ENCODE measurements around the gene IYD. TPM values are rescaled to one million over a fixed set of nuclear protein-coding genes. Genes with fewer than 3 reads are reported as not detected.

Gene IYD
- polyA plus RNA-seq, 1 donor (not counting 4 experiments of a cell fraction or from before 2014, with no cell fraction given) = not detected

- no peaks in the 10 kb centered on the region for H3K9me1 ChIP-seq (ENCODE audit: control insufficient read depth, extremely low read depth, insufficient read depth, low read length)
- no peak overlapping the region for H3K27ac ChIP-seq (ENCODE audit: control insufficient read depth, insufficient read depth, low read length)
- H3K9ac ChIP-seq (ENCODE audit: control insufficient read depth, extremely low read depth, insufficient read depth, low read length) = no peak overlapping the region
- H3K79me2 ChIP-seq (ENCODE audit: control insufficient read depth, insufficient read depth, low read length) = no peaks in the 10 kb centered on the region
- DNase-seq (ENCODE audit: low read depth, low spot score) (no peak), FAIRE-seq (no peak)
- H2AFZ ChIP-seq (ENCODE audit: control insufficient read depth, low read length) = no peak overlapping the region
- H3K4me1 ChIP-seq (ENCODE audit: control insufficient read depth, extremely low read depth, insufficient read depth, low read length) = peaks cover 12% of the 10 kb centered on the region
- H3K4me3 ChIP-seq (ENCODE audit: control insufficient read depth in 2 of 3, extremely low read depth in 1 of 3, insufficient read depth in 2 of 3, low read depth in 1 of 3, low read length in 3 of 3) = no peak overlapping the region
- TF ChIP-seq CTCF (optimal IDR thresholded peaks at IDR 0.05 in 1 of 3, IDR thresholded peaks at IDR 0.05 in 1 of 3, conservative IDR thresholded peaks at IDR 0.05 in 1 of 3; ENCODE audit: extremely low read depth in 1 of 3, insufficient read depth in 2 of 3, low read length in 3 of 3) = no peak
- TF ChIP-seq EZH2 (IDR thresholded peaks at IDR 0.05; ENCODE audit: low read length) = no peak
- H3K9me3 ChIP-seq (ENCODE audit: control insufficient read depth, low read depth, low read length) = no peaks in the 10 kb centered on the region
- no peaks in the 10 kb centered on the region for H3K36me3 ChIP-seq (ENCODE audit: control insufficient read depth in 2 of 2, extremely low read depth in 1 of 2, insufficient read depth in 2 of 2, low read length in 2 of 2)
- dilution Hi-C loops (cut with MboI; ENCODE audit: extremely low pct_ligation_motif_present, low sequenced_read_pairs) = no loop called here
- H3K27me3 ChIP-seq (ENCODE audit: control insufficient read depth, extremely low read depth, insufficient read depth, low read length) = peaks cover 7% of the 10 kb centered on the region
- H4K20me1 ChIP-seq (ENCODE audit: control insufficient read depth, extremely low read depth, insufficient read depth, low read length) = no peaks in the 10 kb centered on the region
- no peak overlapping the region for H3K4me2 ChIP-seq (ENCODE audit: control insufficient read depth, extremely low read depth, insufficient read depth, low read depth, low read length)
These were observed 41.6 kb downstream of the IYD start for GRCh38 chr6:150410399-150410798.

- no peak for FAIRE-seq
These were observed 42.1 kb downstream of the IYD start for GRCh38 chr6:150410906-150411305.

More at GRCh38 chr6:150410906-150411305, 42.1 kb downstream of the IYD start:
- H3K4me2 ChIP-seq (ENCODE audit: control insufficient read depth, extremely low read depth, insufficient read depth, low read depth, low read length) = no peak overlapping the region
- no peak overlapping the region for H3K9ac ChIP-seq (ENCODE audit: control insufficient read depth, extremely low read depth, insufficient read depth, low read length)
- no peak overlapping the region for H2AFZ ChIP-seq (ENCODE audit: control insufficient read depth, low read length)
- H3K36me3 ChIP-seq (ENCODE audit: control insufficient read depth in 2 of 2, extremely low read depth in 1 of 2, insufficient read depth in 2 of 2, low read length in 2 of 2) = no peaks in the 10 kb centered on the region
- no peaks in the 10 kb centered on the region for H3K9me1 ChIP-seq (ENCODE audit: control insufficient read depth, extremely low read depth, insufficient read depth, low read length)
- peaks cover 7% of the 10 kb centered on the region for H3K27me3 ChIP-seq (ENCODE audit: control insufficient read depth, extremely low read depth, insufficient read depth, low read length)
- no peak for DNase-seq (ENCODE audit: low read depth, low spot score)
- H4K20me1 ChIP-seq (ENCODE audit: control insufficient read depth, extremely low read depth, insufficient read depth, low read length) = no peaks in the 10 kb centered on the region
- H3K27ac ChIP-seq (ENCODE audit: control insufficient read depth, insufficient read depth, low read length) = no peak overlapping the region
- dilution Hi-C loops (cut with MboI; ENCODE audit: extremely low pct_ligation_motif_present, low sequenced_read_pairs) = no loop called here
- no peaks in the 10 kb centered on the region for H3K79me2 ChIP-seq (ENCODE audit: control insufficient read depth, insufficient read depth, low read length)
- H3K4me3 ChIP-seq (ENCODE audit: control insufficient read depth in 2 of 3, extremely low read depth in 1 of 3, insufficient read depth in 2 of 3, low read depth in 1 of 3, low read length in 3 of 3) = no peak overlapping the region
- peaks cover 12% of the 10 kb centered on the region for H3K4me1 ChIP-seq (ENCODE audit: control insufficient read depth, extremely low read depth, insufficient read depth, low read length)
- TF ChIP-seq CTCF (optimal IDR thresholded peaks at IDR 0.05 in 1 of 3, IDR thresholded peaks at IDR 0.05 in 1 of 3, conservative IDR thresholded peaks at IDR 0.05 in 1 of 3; ENCODE audit: extremely low read depth in 1 of 3, insufficient read depth in 2 of 3, low read length in 3 of 3) (no peak), EZH2 (IDR thresholded peaks at IDR 0.05; ENCODE audit: low read length) (no peak)
- no peaks in the 10 kb centered on the region for H3K9me3 ChIP-seq (ENCODE audit: control insufficient read depth, low read depth, low read length)
